Memory B cell (primary cell): ENCODE measurements around the gene BIVM.
"Not testable (repeated sequence)": the region's sequence is repeated elsewhere in the genome, so short reads cannot be mapped to it uniquely, and the experiment has no call there.

ENCODE experiments used
- ATAC-seq: fragments of 150-1000 bp; cut with Tn5 transposase; 2 replicates; pipeline ENCODE4 v1.10.0; 2021; ENCODE audit warnings: low read depth, mild to moderate bottlenecking, moderate library complexity
- DNase-seq, 2 donors: peaks; one replicate each; pipeline ENCODE4 v3.0.0; 2022; ENCODE audit warnings: low spot score in 2 of 2
- H3K27ac Mint-ChIP-seq: one replicate; pipeline ENCODE4 v1.8.0; 2022; ENCODE audit warnings: mild to moderate bottlenecking, moderate library complexity, mixed read lengths
- H3K27me3 Mint-ChIP-seq: one replicate; pipeline ENCODE4 v1.8.0; 2022; ENCODE audit warnings: mixed read lengths
- H3K36me3 Mint-ChIP-seq: one replicate; pipeline ENCODE4 v1.8.0; 2022; ENCODE audit warnings: mild to moderate bottlenecking, mixed read lengths
- H3K4me1 Mint-ChIP-seq: one replicate; pipeline ENCODE4 v1.8.0; 2022; ENCODE audit warnings: mixed read lengths
- H3K4me3 Mint-ChIP-seq: one replicate; pipeline ENCODE4 v1.8.0; 2022; ENCODE audit warnings: mild to moderate bottlenecking, moderate library complexity, mixed read lengths
- H3K9me3 Mint-ChIP-seq: one replicate; pipeline ENCODE4 v1.8.0; 2022; ENCODE audit warnings: mixed read lengths

Gene BIVM

GRCh38 chr13:102774591-102775520 is 24.1 kb upstream of the BIVM start:
- Mint-ChIP-seq H3K36me3 (no peaks in the 10 kb centered on the region), H3K4me1 (peaks cover 7% of the 10 kb centered on the region), H3K4me3 (peak overlapping the region; percentile 90), H3K9me3 (no peaks in the 10 kb centered on the region), H3K27ac (peak overlapping the region; percentile 84), H3K27me3 (no peaks in the 10 kb centered on the region)
- DNase-seq (no peak), ATAC-seq (no peak)

DNA sequence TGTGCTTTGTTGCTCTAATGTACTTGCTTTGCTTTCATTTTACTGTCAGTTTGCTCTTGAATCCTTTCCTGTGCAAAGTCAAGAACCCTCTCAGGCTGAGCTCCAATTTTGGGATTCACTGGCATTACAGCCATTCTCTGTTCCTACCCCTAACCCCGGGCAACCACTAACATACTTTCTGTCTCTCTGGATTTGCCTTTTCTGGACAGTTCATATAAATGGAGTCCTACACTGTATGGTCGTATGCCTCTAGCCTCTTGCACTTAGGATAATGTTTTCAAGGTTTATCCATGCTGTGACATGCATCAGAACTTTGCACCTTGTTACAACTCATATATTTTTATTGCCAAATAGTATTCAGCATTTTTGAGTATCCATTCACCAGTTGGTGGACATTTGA is 22.6 kb upstream of the BIVM start:
- ATAC-seq (no peak), DNase-seq (no peak)
- peaks cover 1% of the 10 kb centered on the region for H3K9me3 Mint-ChIP-seq
- H3K27ac Mint-ChIP-seq = no peak overlapping the region
- H3K4me3 Mint-ChIP-seq = no peak overlapping the region
- no peaks in the 10 kb centered on the region for H3K27me3 Mint-ChIP-seq
- H3K36me3 Mint-ChIP-seq = peaks cover 1% of the 10 kb centered on the region
- peaks cover 6% of the 10 kb centered on the region for H3K4me1 Mint-ChIP-seq

DNA sequence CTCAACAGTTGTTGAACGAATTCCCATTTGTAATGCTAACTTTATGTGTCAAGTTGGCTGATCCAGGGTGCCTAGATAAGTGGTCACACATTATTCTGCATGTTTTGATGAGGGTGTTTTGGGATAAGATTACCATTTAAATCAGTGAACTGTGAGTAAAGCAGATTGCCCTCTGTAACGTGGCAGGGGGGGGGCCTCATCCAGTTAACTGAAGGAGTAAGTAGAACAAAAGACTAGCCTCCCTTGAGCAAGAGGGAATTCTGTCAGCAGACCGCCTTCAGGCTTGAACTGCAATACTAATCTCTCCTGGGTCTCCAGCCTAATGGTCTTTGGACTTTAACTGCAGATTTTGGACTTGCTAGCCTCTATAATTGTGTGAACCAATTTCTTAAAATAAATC is 21.2 kb upstream of the BIVM start:
- no peak for ATAC-seq
- no peaks in the 10 kb centered on the region for H3K4me1 Mint-ChIP-seq
- no peak for DNase-seq
- no peak overlapping the region for H3K27ac Mint-ChIP-seq
- no peak overlapping the region for H3K4me3 Mint-ChIP-seq
- no peaks in the 10 kb centered on the region for H3K27me3 Mint-ChIP-seq
- peaks cover 2% of the 10 kb centered on the region for H3K36me3 Mint-ChIP-seq
- H3K9me3 Mint-ChIP-seq = peaks cover 1% of the 10 kb centered on the region

- no peaks in the 10 kb centered on the region for H3K27me3 Mint-ChIP-seq
- H3K9me3 Mint-ChIP-seq = peaks cover 1% of the 10 kb centered on the region
- no peak overlapping the region for H3K27ac Mint-ChIP-seq
- H3K4me3 Mint-ChIP-seq = no peak overlapping the region
- H3K36me3 Mint-ChIP-seq = peaks cover 2% of the 10 kb centered on the region
- H3K4me1 Mint-ChIP-seq = no peaks in the 10 kb centered on the region
- ATAC-seq (no peak), DNase-seq (no peak)
Observed at GRCh38 chr13:102779436-102780159, 19.3 kb upstream of the BIVM start.

DNA sequence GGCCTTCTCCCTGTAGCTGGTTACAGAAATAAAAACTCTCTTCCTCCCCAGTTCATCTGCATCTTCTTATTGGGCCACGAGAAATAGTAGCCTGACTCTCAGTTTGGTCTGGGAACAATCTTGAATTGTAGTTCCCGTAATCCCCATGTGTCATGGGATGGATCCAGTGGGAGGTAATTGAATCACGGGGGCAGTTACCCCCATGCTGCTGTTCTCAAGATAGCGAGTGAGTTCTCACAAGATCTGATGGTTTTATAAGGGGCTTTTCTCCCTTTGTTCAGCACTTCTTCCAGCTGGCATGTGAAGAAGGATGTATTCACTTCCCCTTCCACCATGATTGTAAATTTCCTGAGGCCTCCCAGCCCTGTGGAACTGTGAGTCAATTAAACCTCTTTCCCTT is 18.3 kb upstream of the BIVM start:
- not testable (repeated sequence) for H3K27me3 Mint-ChIP-seq, H3K9me3 Mint-ChIP-seq, DNase-seq, H3K4me1 Mint-ChIP-seq, ATAC-seq, H3K36me3 Mint-ChIP-seq, H3K27ac Mint-ChIP-seq, H3K4me3 Mint-ChIP-seq

- Mint-ChIP-seq H3K9me3 (peaks cover 1% of the 10 kb centered on the region), H3K27me3 (no peaks in the 10 kb centered on the region), H3K4me3 (no peak overlapping the region), H3K27ac (no peak overlapping the region), H3K4me1 (no peaks in the 10 kb centered on the region), H3K36me3 (peaks cover 2% of the 10 kb centered on the region)
- DNase-seq (no peak), ATAC-seq (no peak)
Observed at GRCh38 chr13:102781591-102781990, 17.3 kb upstream of the BIVM start.

DNA sequence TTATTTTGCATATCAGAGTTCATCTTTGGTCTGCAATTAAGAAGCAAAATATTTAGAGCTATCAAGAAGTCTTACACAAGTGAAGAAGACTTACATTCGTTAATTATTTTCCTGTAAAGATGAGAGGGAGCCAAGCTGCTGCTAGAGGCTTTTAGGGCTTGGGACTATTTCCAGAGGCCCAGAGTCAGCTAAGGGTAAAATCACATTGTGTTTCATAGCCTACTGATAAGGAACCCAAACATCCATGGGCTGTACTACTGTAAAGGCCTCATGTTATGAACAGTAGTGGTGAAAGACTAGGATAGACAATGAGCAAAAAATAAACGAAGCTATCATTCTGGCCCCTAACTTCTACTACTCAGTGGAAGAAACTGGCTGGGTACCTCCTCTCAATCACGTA is 14.4 kb upstream of the BIVM start:
- Mint-ChIP-seq H3K4me1 (no peaks in the 10 kb centered on the region), H3K27ac (no peak overlapping the region), H3K36me3 (peaks cover 2% of the 10 kb centered on the region), H3K9me3 (peaks cover 1% of the 10 kb centered on the region), H3K27me3 (no peaks in the 10 kb centered on the region), H3K4me3 (no peak overlapping the region)
- DNase-seq (no peak), ATAC-seq (no peak)

DNA sequence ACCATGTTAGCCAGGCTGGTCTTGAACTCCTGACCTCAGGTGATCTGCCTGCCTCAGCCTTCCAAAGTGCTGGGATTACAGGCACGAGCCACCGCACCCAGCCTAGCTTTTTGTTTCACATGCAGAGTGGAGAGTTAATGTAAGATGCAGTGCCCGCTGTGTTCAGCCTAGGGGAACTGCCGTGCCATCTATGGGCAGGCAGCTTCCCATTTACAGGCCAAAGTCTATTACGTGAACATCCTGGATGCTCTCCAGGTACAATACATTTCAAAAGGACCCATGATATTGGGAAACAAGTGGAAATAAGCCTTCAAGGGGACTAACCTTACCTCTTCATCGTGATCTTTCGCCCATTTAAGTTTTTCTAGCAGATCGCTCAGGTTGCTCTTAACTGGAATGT is 10.2 kb upstream of the BIVM start:
- H3K9me3 Mint-ChIP-seq = no peaks in the 10 kb centered on the region
- DNase-seq (no peak), ATAC-seq (no peak)
- H3K27me3 Mint-ChIP-seq = peaks cover 3% of the 10 kb centered on the region
- H3K4me1 Mint-ChIP-seq = no peaks in the 10 kb centered on the region
- H3K27ac Mint-ChIP-seq = no peak overlapping the region
- H3K36me3 Mint-ChIP-seq = no peaks in the 10 kb centered on the region
- no peak overlapping the region for H3K4me3 Mint-ChIP-seq

GRCh38 chr13:102792396-102792795 is 6.5 kb upstream of the BIVM start:
- H3K4me3 Mint-ChIP-seq = no peak overlapping the region
- no peak overlapping the region for H3K27ac Mint-ChIP-seq
- H3K9me3 Mint-ChIP-seq = no peaks in the 10 kb centered on the region
- no peaks in the 10 kb centered on the region for H3K36me3 Mint-ChIP-seq
- peaks cover 3% of the 10 kb centered on the region for H3K27me3 Mint-ChIP-seq
- DNase-seq (no peak), ATAC-seq (no peak)
- H3K4me1 Mint-ChIP-seq = no peaks in the 10 kb centered on the region

GRCh38 chr13:102793611-102794355 is 5.1 kb upstream of the BIVM start:
- H3K4me1 Mint-ChIP-seq = peaks cover 4% of the 10 kb centered on the region
- no peak for DNase-seq

DNA sequence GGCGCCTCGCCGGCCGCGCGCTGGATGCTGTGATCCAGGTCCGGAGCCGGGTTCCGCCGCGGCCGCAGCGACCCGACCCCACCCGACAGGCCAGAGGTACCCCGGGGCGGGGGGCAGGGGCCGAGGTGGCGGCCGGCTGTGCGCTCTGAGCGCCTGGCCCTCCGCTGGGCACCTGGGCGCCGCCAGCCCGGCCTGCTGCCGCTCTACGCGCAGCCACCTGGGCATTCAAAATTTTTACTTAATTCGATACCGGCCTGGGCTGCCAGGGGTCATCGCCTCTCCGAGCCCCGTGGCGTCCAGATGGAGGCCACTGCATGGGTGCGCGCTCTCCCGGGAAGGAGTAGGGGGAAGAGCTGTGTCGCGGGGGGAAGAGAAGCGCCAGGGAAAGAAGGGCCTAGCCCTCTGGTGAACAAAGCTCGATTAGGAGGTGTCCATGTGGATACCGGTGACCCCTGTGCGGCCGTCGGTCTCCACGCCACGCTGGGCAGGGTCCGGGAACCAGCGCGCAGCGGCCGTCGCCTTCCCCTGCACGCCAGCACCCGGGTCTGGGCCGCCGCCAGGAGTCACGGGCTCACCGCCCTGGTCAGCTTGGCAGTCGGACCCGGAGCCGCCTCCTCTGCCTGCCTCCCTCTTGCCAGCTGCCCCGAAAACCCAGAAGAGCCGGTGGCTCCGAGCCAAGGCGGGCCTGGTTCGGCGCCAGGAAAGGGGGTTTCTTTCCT is 666 bp downstream of the BIVM start:
- ATAC-seq (peak; percentile 4), DNase-seq (peak; percentile 9 to 24)
- peaks cover 1% of the 10 kb centered on the region for H3K27me3 Mint-ChIP-seq
- peak overlapping the region; percentile 87 for H3K4me3 Mint-ChIP-seq
- H3K36me3 Mint-ChIP-seq = no peaks in the 10 kb centered on the region
- peaks cover 9% of the 10 kb centered on the region for H3K4me1 Mint-ChIP-seq
- no peak overlapping the region for H3K27ac Mint-ChIP-seq
- H3K9me3 Mint-ChIP-seq = no peaks in the 10 kb centered on the region

More at GRCh38 chr13:102793611-102794355, 5.1 kb upstream of the BIVM start:
- no peaks in the 10 kb centered on the region for H3K9me3 Mint-ChIP-seq
- peaks cover 4% of the 10 kb centered on the region for H3K27me3 Mint-ChIP-seq
- no peak for ATAC-seq
- H3K4me3 Mint-ChIP-seq = no peak overlapping the region
- H3K36me3 Mint-ChIP-seq = no peaks in the 10 kb centered on the region
- H3K27ac Mint-ChIP-seq = no peak overlapping the region

DNA sequence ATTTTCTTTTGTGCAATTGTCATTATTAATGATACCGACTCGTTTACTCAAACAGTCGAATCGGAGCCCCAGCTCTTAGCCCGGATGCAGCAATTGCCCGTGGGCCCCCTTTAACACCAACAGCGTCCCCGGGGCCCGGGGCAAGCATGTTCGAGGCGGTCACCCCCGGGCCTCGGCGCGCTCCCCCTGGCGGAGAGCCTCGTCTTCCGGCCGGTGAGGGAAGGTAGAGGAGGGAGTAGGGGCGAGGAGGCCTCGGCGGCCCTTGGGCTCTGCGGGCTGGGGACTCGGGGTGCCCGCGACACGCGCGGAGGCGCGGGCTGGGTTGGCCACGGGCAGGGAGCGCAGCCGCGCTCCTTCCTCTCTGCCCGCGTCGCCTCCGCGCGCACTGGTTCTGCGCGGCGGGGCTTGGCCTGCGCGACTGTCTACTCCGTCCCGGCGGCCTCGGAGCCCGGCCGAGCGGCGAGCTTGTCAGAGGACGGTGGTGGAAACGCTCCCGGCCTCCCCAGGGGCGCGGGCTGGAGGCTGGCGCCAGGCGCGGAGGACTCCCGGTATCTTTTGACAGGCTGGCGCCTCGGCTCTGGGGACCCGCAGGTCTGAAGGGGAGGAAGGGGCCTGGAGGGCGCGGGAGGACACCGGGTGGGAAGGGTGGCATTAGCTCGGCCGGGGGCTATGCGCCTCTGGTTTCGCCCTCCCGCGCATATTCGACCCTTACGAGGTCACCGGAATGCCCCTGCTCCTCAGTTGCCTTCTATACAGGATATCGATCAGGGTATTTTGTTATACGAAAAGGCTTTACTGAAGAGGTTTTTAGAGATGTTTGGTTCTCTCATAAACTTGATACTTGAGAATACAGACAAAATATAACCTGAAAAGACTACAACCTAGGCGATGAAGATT is 1.5 kb downstream of the BIVM start:
- peaks cover 1% of the 10 kb centered on the region for H3K27me3 Mint-ChIP-seq
- peaks cover 9% of the 10 kb centered on the region for H3K4me1 Mint-ChIP-seq
- H3K36me3 Mint-ChIP-seq = no peaks in the 10 kb centered on the region
- H3K9me3 Mint-ChIP-seq = no peaks in the 10 kb centered on the region
- peak; percentile 72 to 80 for DNase-seq
- H3K27ac Mint-ChIP-seq = no peak overlapping the region
- H3K4me3 Mint-ChIP-seq = peak overlapping the region; percentile 87
- ATAC-seq = peak; percentile 84

- Mint-ChIP-seq H3K27ac (no peak overlapping the region), H3K9me3 (peaks cover 2% of the 10 kb centered on the region), H3K27me3 (no peaks in the 10 kb centered on the region), H3K4me1 (peaks cover 3% of the 10 kb centered on the region), H3K4me3 (no peak overlapping the region), H3K36me3 (no peaks in the 10 kb centered on the region)
- DNase-seq = no peak
- ATAC-seq = no peak
Observed at GRCh38 chr13:102805680-102806079, 6.8 kb downstream of the BIVM start.
